GM10248 (cell line): ENCODE measurements around the gene ABR.

Experiments
- CTCF ChIA-PET: fragments of 300-600 bp; sonication (Branson Sonifier 250); formaldehyde crosslinking; extraction: SDS; loops from one replicate; lab custom pipeline; 2021; ENCODE audit warnings: antibody characterized with exemption; lab: Yijun Ruan, JAX
- POLR2A ChIA-PET: fragments of 350-650 bp; sonication (Branson Sonifier 250); formaldehyde crosslinking; extraction: SDS; loops from one replicate; lab custom pipeline; 2020; ENCODE audit warnings: antibody characterized with exemption; lab: Yijun Ruan, JAX
- DNase-seq: peaks from one replicate; pipeline ENCODE4 v3.0.0; 2012; ENCODE audit errors: extremely low spot score
- CTCF ChIP-seq: IDR thresholded peaks from 2 replicates; pipeline ENCODE4 v1.5.1; 2012; ENCODE audit warnings: mild to moderate bottlenecking, low read depth; ENCODE audit errors: extremely low read depth, missing control alignments, control extremely low read depth

The ABR gene

GRCh38 chr17:1226308-1226707, 46.5 kb upstream of the ABR start:
- CTCF ChIA-PET, result interaction anchor here (1.2 kb wide), 1 partner anchor 139 kb away, joined by 3 read pairs; no protein-coding TSS in a partner anchor
- no peak for DNase-seq
- POLR2A ChIA-PET, result no interaction called here
- no peak for TF ChIP-seq CTCF

- TF ChIP-seq CTCF, result no peak
- CTCF ChIA-PET, result no interaction called here
- POLR2A ChIA-PET, result interaction anchor here (0.6 kb wide), 1 partner anchor 814 kb away, joined by 4 read pairs; no protein-coding TSS in a partner anchor
- DNase-seq, result no peak
Observed at GRCh38 chr17:1224330-1224729, 44.5 kb upstream of the ABR start.

- no peak for TF ChIP-seq CTCF
- DNase-seq, result no peak
- ChIA-PET POLR2A (no interaction called here), CTCF (interaction anchor here (1.0 to 1.3 kb wide), 2 partner anchors 17 to 36 kb away, joined by 3 to 5 read pairs; no protein-coding TSS in a partner anchor)
Observed at GRCh38 chr17:1223662-1224061, 43.9 kb upstream of the ABR start.

GRCh38 chr17:1222321-1222720, 42.5 kb upstream of the ABR start:
- POLR2A ChIA-PET, result no interaction called here
- CTCF ChIA-PET, result no interaction called here
- TF ChIP-seq CTCF, result no peak
- no peak for DNase-seq

GRCh38 chr17:1221209-1221608, 41.4 kb upstream of the ABR start:
- ChIA-PET CTCF (interaction anchor here (1.1 to 5.4 kb wide), 3 partner anchors 10 to 99 kb away, joined by 3 to 18 read pairs (median 5); no protein-coding TSS in a partner anchor), POLR2A (no interaction called here)
- no peak for DNase-seq
- no peak for TF ChIP-seq CTCF

GRCh38 chr17:1220346-1220745, 40.6 kb upstream of the ABR start:
- no peak for TF ChIP-seq CTCF
- ChIA-PET POLR2A (no interaction called here), CTCF (interaction anchor here (1.0 to 5.4 kb wide), 4 partner anchors 9 to 33 kb away, joined by 3 to 18 read pairs (median 4); no protein-coding TSS in a partner anchor)
- DNase-seq, result no peak
